DND-41 (cell line): ENCODE measurements around the gene DOCK3.

Experiments used
- EZH2 ChIP-seq: IDR thresholded peaks from 3 replicates; pipeline ENCODE4 v1.6.1; 2012; ENCODE audit warnings: borderline replicate concordance, low read depth, mild to moderate bottlenecking, moderate library complexity, low read length, inconsistent platforms; ENCODE audit not compliant: severe bottlenecking
- TF ChIP-seq, protein P1 (sequence below): IDR thresholded peaks from 2 replicates; pipeline ENCODE4 v1.5.1; 2012; ENCODE audit warnings: borderline replicate concordance, low read length, moderate library complexity, mild to moderate bottlenecking; ENCODE audit not compliant: poor library complexity, severe bottlenecking; ENCODE audit errors: extremely low read depth

- TF ChIP-seq, protein P1, sequence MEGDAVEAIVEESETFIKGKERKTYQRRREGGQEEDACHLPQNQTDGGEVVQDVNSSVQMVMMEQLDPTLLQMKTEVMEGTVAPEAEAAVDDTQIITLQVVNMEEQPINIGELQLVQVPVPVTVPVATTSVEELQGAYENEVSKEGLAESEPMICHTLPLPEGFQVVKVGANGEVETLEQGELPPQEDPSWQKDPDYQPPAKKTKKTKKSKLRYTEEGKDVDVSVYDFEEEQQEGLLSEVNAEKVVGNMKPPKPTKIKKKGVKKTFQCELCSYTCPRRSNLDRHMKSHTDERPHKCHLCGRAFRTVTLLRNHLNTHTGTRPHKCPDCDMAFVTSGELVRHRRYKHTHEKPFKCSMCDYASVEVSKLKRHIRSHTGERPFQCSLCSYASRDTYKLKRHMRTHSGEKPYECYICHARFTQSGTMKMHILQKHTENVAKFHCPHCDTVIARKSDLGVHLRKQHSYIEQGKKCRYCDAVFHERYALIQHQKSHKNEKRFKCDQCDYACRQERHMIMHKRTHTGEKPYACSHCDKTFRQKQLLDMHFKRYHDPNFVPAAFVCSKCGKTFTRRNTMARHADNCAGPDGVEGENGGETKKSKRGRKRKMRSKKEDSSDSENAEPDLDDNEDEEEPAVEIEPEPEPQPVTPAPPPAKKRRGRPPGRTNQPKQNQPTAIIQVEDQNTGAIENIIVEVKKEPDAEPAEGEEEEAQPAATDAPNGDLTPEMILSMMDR, result no peak
- TF ChIP-seq EZH2, result no peak
Measured at GRCh38 chr3:51400166-51400565, 725.4 kb downstream of the DOCK3 start.
